ENCODE results near the gene SYNPO. TPM values are rescaled to one million over a fixed set of nuclear protein-coding genes. Genes with fewer than 3 reads are reported as not detected.

The SYNPO gene
- polyA plus RNA-seq, 1 donor (not counting 4 experiments of a cell fraction or from before 2014, with no cell fraction given), result 6.0 TPM

DNA sequence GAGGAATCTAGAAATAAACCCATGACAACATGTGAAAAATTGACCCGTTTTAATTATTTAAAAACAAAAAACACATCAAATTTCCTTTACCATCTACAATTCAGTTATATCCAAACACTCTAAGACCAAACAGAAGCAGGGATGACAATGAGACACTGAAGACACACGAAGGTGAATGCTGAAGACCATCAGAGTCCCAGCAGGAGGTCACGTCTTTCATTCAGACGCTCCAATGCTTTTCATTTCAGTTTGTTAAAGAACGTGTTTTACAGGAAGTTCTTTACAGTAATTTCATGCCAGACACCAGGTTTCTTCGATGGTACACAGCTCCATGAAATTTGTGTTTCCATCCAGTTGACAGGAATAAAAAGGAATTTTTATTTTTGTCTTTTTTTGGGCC is 50.3 kb downstream of the SYNPO start:
- no peak overlapping the region for H3K9ac ChIP-seq (ENCODE audit: control insufficient read depth, extremely low read depth, insufficient read depth, low read length)
- no peaks in the 10 kb centered on the region for H3K4me1 ChIP-seq (ENCODE audit: control insufficient read depth, extremely low read depth, insufficient read depth, low read length)
- no peaks in the 10 kb centered on the region for H4K20me1 ChIP-seq (ENCODE audit: control insufficient read depth, extremely low read depth, insufficient read depth, low read length)
- H2AFZ ChIP-seq (ENCODE audit: control insufficient read depth, low read length), result no peak overlapping the region
- TF ChIP-seq, protein P1, sequence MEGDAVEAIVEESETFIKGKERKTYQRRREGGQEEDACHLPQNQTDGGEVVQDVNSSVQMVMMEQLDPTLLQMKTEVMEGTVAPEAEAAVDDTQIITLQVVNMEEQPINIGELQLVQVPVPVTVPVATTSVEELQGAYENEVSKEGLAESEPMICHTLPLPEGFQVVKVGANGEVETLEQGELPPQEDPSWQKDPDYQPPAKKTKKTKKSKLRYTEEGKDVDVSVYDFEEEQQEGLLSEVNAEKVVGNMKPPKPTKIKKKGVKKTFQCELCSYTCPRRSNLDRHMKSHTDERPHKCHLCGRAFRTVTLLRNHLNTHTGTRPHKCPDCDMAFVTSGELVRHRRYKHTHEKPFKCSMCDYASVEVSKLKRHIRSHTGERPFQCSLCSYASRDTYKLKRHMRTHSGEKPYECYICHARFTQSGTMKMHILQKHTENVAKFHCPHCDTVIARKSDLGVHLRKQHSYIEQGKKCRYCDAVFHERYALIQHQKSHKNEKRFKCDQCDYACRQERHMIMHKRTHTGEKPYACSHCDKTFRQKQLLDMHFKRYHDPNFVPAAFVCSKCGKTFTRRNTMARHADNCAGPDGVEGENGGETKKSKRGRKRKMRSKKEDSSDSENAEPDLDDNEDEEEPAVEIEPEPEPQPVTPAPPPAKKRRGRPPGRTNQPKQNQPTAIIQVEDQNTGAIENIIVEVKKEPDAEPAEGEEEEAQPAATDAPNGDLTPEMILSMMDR (optimal IDR thresholded peaks at IDR 0.05 in 1 of 3, IDR thresholded peaks at IDR 0.05 in 1 of 3, conservative IDR thresholded peaks at IDR 0.05 in 1 of 3; ENCODE audit: extremely low read depth in 1 of 3, insufficient read depth in 2 of 3, low read length in 3 of 3), result no peak
- TF ChIP-seq EZH2 (IDR thresholded peaks at IDR 0.05; ENCODE audit: low read length), result no peak
- no peaks in the 10 kb centered on the region for H3K79me2 ChIP-seq (ENCODE audit: control insufficient read depth, insufficient read depth, low read length)
- H3K27me3 ChIP-seq (ENCODE audit: control insufficient read depth, extremely low read depth, insufficient read depth, low read length), result no peaks in the 10 kb centered on the region
- no peaks in the 10 kb centered on the region for H3K9me3 ChIP-seq (ENCODE audit: control insufficient read depth, low read depth, low read length)
- peaks cover 16 to 46% of the 10 kb centered on the region in 2 experiments for H3K36me3 ChIP-seq (ENCODE audit: control insufficient read depth in 2 of 2, extremely low read depth in 1 of 2, insufficient read depth in 2 of 2, low read length in 2 of 2)
- dilution Hi-C loops (cut with MboI; ENCODE audit: extremely low pct_ligation_motif_present, low sequenced_read_pairs), result no loop called here
- no peaks in the 10 kb centered on the region for H3K9me1 ChIP-seq (ENCODE audit: control insufficient read depth, extremely low read depth, insufficient read depth, low read length)
- no peak overlapping the region for H3K4me2 ChIP-seq (ENCODE audit: control insufficient read depth, extremely low read depth, insufficient read depth, low read depth, low read length)
- H3K27ac ChIP-seq (ENCODE audit: control insufficient read depth, insufficient read depth, low read length), result no peak overlapping the region
- FAIRE-seq, result no peak
- no peak for DNase-seq (ENCODE audit: low read depth, low spot score)
- H3K4me3 ChIP-seq (ENCODE audit: control insufficient read depth in 2 of 3, extremely low read depth in 1 of 3, insufficient read depth in 2 of 3, low read depth in 1 of 3, low read length in 3 of 3), result no peak overlapping the region

DNA sequence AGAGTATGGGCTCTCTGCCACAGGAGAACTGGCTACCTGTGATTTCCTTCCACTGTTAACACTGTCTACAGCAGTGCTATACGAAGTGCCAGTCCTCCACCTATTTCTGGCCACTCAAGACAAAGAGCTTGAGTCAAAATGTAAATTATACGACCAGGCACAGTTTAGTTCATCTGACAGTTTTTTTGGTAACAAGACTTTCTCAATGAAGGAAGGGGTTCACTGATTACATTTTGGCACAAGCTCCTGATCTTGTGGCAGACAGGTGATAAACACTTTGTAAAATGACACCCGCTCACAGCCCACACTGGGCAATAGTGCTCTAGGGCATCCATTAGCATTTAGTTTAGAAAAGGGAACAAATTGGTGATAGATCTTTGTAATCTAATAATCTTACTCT is 51.8 kb downstream of the SYNPO start:
- Histone ChIP-seq H3K4me1 (ENCODE audit: control insufficient read depth, extremely low read depth, insufficient read depth, low read length) (no peaks in the 10 kb centered on the region), H3K79me2 (ENCODE audit: control insufficient read depth, insufficient read depth, low read length) (no peaks in the 10 kb centered on the region), H3K36me3 (ENCODE audit: control insufficient read depth in 2 of 2, extremely low read depth in 1 of 2, insufficient read depth in 2 of 2, low read length in 2 of 2) (peaks cover 26 to 57% of the 10 kb centered on the region in 2 experiments), H3K4me2 (ENCODE audit: control insufficient read depth, extremely low read depth, insufficient read depth, low read depth, low read length) (no peak overlapping the region), H3K27ac (ENCODE audit: control insufficient read depth, insufficient read depth, low read length) (no peak overlapping the region), H3K9me3 (ENCODE audit: control insufficient read depth, low read depth, low read length) (no peaks in the 10 kb centered on the region), H3K4me3 (ENCODE audit: control insufficient read depth in 2 of 3, extremely low read depth in 1 of 3, insufficient read depth in 2 of 3, low read depth in 1 of 3, low read length in 3 of 3) (no peak overlapping the region), H4K20me1 (ENCODE audit: control insufficient read depth, extremely low read depth, insufficient read depth, low read length) (no peaks in the 10 kb centered on the region), H3K27me3 (ENCODE audit: control insufficient read depth, extremely low read depth, insufficient read depth, low read length) (no peaks in the 10 kb centered on the region), H2AFZ (ENCODE audit: control insufficient read depth, low read length) (no peak overlapping the region), H3K9me1 (ENCODE audit: control insufficient read depth, extremely low read depth, insufficient read depth, low read length) (no peaks in the 10 kb centered on the region), H3K9ac (ENCODE audit: control insufficient read depth, extremely low read depth, insufficient read depth, low read length) (no peak overlapping the region)
- TF ChIP-seq, protein P1 (optimal IDR thresholded peaks at IDR 0.05 in 1 of 3, IDR thresholded peaks at IDR 0.05 in 1 of 3, conservative IDR thresholded peaks at IDR 0.05 in 1 of 3; ENCODE audit: extremely low read depth in 1 of 3, insufficient read depth in 2 of 3, low read length in 3 of 3), result no peak
- TF ChIP-seq EZH2 (IDR thresholded peaks at IDR 0.05; ENCODE audit: low read length), result no peak
- DNase-seq (ENCODE audit: low read depth, low spot score) (no peak), FAIRE-seq (no peak)
- dilution Hi-C loops (cut with MboI; ENCODE audit: extremely low pct_ligation_motif_present, low sequenced_read_pairs), result no loop called here
